IgD-negative memory B cell (primary cell): ENCODE results near the gene TMEM272. TPM values are rescaled to one million over a fixed set of nuclear protein-coding genes. Genes with fewer than 3 reads are reported as not detected.
"Not testable (repeated sequence)": the region's sequence is repeated elsewhere in the genome, so short reads cannot be mapped to it uniquely, and the experiment has no call there.

Experiments
- H3K27ac Mint-ChIP-seq, 3 donors: one replicate each; pipeline ENCODE4 v1.8.0; 2020 to 2022; ENCODE audit warnings: mild to moderate bottlenecking in 3 of 3, mixed read lengths in 3 of 3, moderate library complexity in 1 of 3
- H3K27me3 Mint-ChIP-seq: one replicate; pipeline ENCODE4 v1.8.0; 2021; ENCODE audit warnings: mixed read lengths
- H3K36me3 Mint-ChIP-seq: one replicate; pipeline ENCODE4 v1.8.0; 2020; ENCODE audit warnings: mild to moderate bottlenecking, mixed read lengths
- H3K4me1 Mint-ChIP-seq, 3 donors: one replicate each; pipeline ENCODE4 v1.8.0; 2020 to 2022; ENCODE audit warnings: mixed read lengths in 3 of 3, mild to moderate bottlenecking in 1 of 3
- H3K4me3 Mint-ChIP-seq, 4 donors: one replicate each; pipeline ENCODE4 v1.8.0; 2020 to 2022; ENCODE audit warnings: mild to moderate bottlenecking in 4 of 4, mixed read lengths in 4 of 4, moderate library complexity in 3 of 4
- H3K9me3 Mint-ChIP-seq, 3 donors: one replicate each; pipeline ENCODE4 v1.8.0; 2020 to 2021; ENCODE audit warnings: mixed read lengths in 3 of 3, mild to moderate bottlenecking in 1 of 3
- polyA plus RNA-seq: library from polyadenylated mRNA; unstranded; fragments of 300-500 nt; fragmentation: Illumina TruSeq; gene quantifications from one replicate; pipeline ENCODE4 v1.2.3, GENCODE V29; 2021

Gene TMEM272
- polyA plus RNA-seq, 1 donor from 2014 or later = not detected

DNA sequence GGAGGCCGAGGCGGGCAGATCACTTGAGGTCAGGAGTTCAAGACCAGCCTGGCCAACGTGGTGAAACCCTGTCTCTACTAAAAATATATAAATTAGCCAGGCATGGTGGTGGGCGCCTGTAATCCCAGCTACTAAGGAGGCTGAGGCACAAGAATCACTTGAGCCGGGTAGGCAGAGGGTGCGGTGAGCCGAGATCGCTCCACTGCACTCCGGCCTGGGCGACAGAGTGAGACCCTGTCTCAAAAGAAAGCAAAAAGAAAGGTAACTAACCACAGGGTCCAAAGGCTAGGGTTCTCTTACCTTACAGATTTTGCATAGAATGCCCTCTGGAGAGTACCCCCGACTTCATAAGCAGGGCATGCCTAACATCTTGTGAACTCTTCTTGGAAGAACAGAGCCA is 20.3 kb downstream of the TMEM272 start:
- not testable (repeated sequence) for H3K27me3 Mint-ChIP-seq, H3K36me3 Mint-ChIP-seq, H3K9me3 Mint-ChIP-seq
- H3K4me3 Mint-ChIP-seq = peak overlapping the region in 2 of 4 donors; percentile 6 to 63
- H3K27ac Mint-ChIP-seq = peak overlapping the region in 1 of 3 donors; percentile 63
- H3K4me1 Mint-ChIP-seq = peaks cover 23 to 54% (median 53%) of the 10 kb centered on the region in 3 donors

GRCh38 chr13:51823863-51824262 is 21.1 kb downstream of the TMEM272 start:
- Mint-ChIP-seq H3K27me3 (peaks cover 4% of the 10 kb centered on the region), H3K4me1 (peaks cover 23 to 52% (median 48%) of the 10 kb centered on the region in 3 donors), H3K27ac (no peak overlapping the region), H3K36me3 (no peaks in the 10 kb centered on the region), H3K9me3 (no peaks in the 10 kb centered on the region), H3K4me3 (peak overlapping the region in 1 of 4 donors; percentile 63)

DNA sequence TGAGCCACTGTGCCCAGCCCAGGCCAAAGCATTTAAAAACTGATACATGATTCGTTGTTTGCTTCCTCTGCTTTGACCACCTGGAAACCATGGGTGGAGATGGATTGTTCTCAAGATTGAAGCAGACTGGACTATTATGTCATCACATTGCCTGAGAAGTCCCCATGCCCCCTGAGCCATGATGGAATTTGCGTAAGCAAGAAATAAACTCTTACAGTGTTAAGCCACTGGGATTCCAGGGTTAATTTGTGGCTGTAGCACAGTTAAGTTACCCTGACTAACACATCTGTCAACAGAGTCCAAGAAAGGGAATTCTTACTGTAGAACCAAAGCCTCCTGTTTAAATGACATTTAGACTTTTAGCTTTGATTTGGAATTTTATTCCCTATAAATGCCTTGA is 21.6 kb downstream of the TMEM272 start:
- no peaks in the 10 kb centered on the region for H3K36me3 Mint-ChIP-seq
- H3K4me1 Mint-ChIP-seq = peaks cover 27 to 50% (median 43%) of the 10 kb centered on the region in 3 donors
- H3K27ac Mint-ChIP-seq = no peak overlapping the region
- H3K9me3 Mint-ChIP-seq = no peaks in the 10 kb centered on the region
- H3K4me3 Mint-ChIP-seq = peak overlapping the region in 1 of 4 donors; percentile 25
- H3K27me3 Mint-ChIP-seq = no peaks in the 10 kb centered on the region

DNA sequence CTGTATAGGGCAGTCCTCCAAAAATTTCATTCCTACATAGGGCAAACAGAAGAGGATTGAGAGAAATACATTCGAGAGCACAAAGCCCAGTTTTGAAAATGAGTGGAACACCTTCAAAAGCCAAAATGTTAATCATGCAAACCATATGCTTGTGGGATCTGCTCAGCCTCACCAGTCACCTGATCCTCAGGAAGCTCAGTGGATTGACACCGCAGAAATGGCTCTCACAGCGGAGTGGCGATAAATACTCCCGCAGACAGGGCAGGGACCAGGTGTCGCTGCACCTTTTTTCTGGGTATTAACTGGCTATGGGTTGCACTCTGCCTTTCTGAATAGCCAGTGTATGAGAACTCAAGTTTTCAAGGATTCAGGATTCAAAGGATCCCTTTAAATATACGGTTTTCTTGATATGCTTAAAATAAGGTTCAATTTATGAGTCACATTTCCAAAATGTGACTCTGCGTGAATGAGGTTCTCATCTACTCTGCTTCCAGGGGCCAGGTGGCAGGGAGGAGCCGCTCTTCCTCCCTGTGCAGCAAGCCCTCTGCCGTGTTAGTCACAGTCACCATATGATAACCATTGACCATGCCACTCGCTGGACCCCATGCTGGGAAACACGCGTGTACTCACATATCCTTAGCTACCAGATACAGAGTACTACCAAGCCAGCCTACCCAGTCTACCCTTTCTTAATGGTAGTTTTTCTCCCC is 22.7 kb downstream of the TMEM272 start:
- H3K4me1 Mint-ChIP-seq = peaks cover 27 to 50% (median 38%) of the 10 kb centered on the region in 3 donors
- peak overlapping the region; percentile 13 to 91 (median 74) for H3K4me3 Mint-ChIP-seq
- no peaks in the 10 kb centered on the region for H3K36me3 Mint-ChIP-seq
- no peaks in the 10 kb centered on the region for H3K9me3 Mint-ChIP-seq
- peak overlapping the region; percentile 19 to 83 (median 76) for H3K27ac Mint-ChIP-seq
- no peaks in the 10 kb centered on the region for H3K27me3 Mint-ChIP-seq

DNA sequence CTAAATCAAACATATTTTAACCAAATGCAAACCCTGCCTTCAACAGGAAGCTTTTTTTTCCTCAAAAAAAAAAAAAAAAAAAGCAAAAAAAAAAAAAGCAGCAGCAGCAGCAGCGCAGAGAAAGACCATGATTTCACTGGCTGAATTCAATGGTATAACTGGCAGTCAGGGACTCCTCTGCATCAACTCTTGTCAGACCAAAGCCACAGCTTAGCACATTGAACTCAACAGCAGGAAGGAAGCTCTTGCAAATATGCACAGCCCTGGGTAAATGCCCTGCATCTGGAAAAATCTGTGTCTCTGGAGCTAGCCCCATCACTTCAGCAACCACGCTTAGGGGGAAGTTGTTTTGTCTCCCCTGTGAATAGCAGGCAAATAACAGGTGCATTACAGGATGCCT is 23.4 kb downstream of the TMEM272 start:
- H3K27ac Mint-ChIP-seq = peak overlapping the region in 2 of 3 donors; percentile 19 to 83
- H3K4me1 Mint-ChIP-seq = peaks cover 27 to 48% (median 34%) of the 10 kb centered on the region in 3 donors
- no peaks in the 10 kb centered on the region for H3K9me3 Mint-ChIP-seq
- no peaks in the 10 kb centered on the region for H3K36me3 Mint-ChIP-seq
- H3K4me3 Mint-ChIP-seq = peak overlapping the region; percentile 13 to 91 (median 74)
- no peaks in the 10 kb centered on the region for H3K27me3 Mint-ChIP-seq

DNA sequence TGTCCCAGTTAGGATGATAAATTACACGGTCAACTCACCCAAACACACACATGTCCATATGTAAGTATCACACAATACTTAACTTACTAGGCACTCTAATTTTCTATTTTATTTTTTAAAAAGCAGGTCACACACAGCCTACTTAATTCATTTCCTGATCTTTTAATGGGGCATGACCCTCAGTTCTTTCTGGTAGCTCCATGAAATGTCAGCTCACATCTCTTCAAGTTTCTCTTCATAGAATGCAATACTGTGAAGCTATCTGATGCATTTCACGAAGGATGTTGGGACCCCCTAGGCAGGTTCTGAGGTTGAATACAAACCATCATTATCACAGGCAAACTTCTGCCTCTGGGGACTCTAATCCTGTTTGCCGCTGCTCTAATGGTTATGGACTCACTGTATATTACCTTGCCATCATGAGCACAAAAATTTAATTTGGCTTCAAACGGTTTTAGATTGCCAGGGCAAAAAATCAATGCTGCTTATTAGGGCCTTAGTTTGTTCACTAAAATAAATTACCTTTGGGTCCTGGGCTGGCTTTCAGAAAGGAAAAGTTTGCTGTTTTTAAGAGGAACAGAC is 24.9 kb downstream of the TMEM272 start:
- Mint-ChIP-seq H3K27ac (no peak overlapping the region), H3K4me3 (peak overlapping the region in 1 of 4 donors; percentile 56), H3K4me1 (peaks cover 31 to 46% (median 35%) of the 10 kb centered on the region in 3 donors), H3K9me3 (no peaks in the 10 kb centered on the region), H3K36me3 (no peaks in the 10 kb centered on the region), H3K27me3 (no peaks in the 10 kb centered on the region)

DNA sequence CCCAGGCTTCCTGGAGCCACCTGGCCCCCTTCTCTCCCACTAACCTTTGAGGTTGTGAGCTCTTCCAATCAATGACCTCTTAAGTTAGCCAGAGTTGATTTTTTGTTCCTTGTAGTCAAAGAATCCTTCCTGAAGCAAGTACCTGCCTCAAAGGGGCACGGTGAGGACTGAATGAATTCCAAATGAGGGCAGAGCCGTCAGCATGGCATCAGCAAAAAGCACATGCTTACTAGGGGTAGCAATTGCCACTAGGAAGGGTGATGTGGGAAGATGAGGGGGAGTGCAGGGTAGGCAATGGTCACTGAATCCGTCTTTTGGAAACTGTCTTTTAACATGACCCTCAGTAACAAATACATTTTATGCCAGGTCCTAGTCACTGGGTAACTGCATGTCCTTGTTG is 25.4 kb downstream of the TMEM272 start:
- H3K4me1 Mint-ChIP-seq = peaks cover 35 to 46% (median 36%) of the 10 kb centered on the region in 3 donors
- peak overlapping the region in 1 of 3 donors; percentile 35 for H3K27ac Mint-ChIP-seq
- H3K4me3 Mint-ChIP-seq = no peak overlapping the region
- no peaks in the 10 kb centered on the region for H3K27me3 Mint-ChIP-seq
- no peaks in the 10 kb centered on the region for H3K9me3 Mint-ChIP-seq
- no peaks in the 10 kb centered on the region for H3K36me3 Mint-ChIP-seq

GRCh38 chr13:51818781-51819511 is 26.0 kb downstream of the TMEM272 start:
- Mint-ChIP-seq H3K9me3 (no peaks in the 10 kb centered on the region), H3K4me3 (peak overlapping the region in 1 of 4 donors; percentile 78), H3K4me1 (peaks cover 35 to 46% (median 36%) of the 10 kb centered on the region in 3 donors), H3K36me3 (no peaks in the 10 kb centered on the region), H3K27me3 (no peaks in the 10 kb centered on the region), H3K27ac (peak overlapping the region in 1 of 3 donors; percentile 35)

DNA sequence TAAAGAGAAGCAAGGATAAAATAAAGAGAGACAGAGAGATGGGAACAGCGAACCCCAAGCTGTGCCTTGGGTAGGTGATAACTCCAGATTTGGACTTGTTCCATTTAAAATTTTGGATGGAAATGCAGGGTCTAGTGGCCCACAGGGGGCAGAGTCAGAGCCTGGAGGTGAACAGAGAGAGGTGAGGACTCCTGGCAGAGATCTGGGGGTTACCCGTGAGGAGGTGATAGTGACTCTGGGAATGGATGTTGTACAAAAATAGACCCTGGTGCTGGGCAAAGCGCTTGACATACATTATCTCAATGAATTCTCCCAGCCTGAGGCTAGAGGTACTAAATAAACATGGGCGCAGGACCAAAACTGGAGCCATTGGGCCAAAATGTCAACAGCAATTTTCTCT is 26.7 kb downstream of the TMEM272 start:
- Mint-ChIP-seq H3K9me3 (no peaks in the 10 kb centered on the region), H3K27me3 (no peaks in the 10 kb centered on the region), H3K27ac (peak overlapping the region in 1 of 3 donors; percentile 73), H3K4me3 (no peak overlapping the region), H3K36me3 (no peaks in the 10 kb centered on the region), H3K4me1 (peaks cover 35 to 48% (median 36%) of the 10 kb centered on the region in 3 donors)

- Mint-ChIP-seq H3K27ac (peak overlapping the region in 1 of 3 donors; percentile 6), H3K36me3 (no peaks in the 10 kb centered on the region), H3K27me3 (no peaks in the 10 kb centered on the region), H3K4me1 (peaks cover 34 to 46% (median 34%) of the 10 kb centered on the region in 3 donors), H3K9me3 (no peaks in the 10 kb centered on the region), H3K4me3 (no peak overlapping the region)
Observed at GRCh38 chr13:51817717-51818116, 27.3 kb downstream of the TMEM272 start.

DNA sequence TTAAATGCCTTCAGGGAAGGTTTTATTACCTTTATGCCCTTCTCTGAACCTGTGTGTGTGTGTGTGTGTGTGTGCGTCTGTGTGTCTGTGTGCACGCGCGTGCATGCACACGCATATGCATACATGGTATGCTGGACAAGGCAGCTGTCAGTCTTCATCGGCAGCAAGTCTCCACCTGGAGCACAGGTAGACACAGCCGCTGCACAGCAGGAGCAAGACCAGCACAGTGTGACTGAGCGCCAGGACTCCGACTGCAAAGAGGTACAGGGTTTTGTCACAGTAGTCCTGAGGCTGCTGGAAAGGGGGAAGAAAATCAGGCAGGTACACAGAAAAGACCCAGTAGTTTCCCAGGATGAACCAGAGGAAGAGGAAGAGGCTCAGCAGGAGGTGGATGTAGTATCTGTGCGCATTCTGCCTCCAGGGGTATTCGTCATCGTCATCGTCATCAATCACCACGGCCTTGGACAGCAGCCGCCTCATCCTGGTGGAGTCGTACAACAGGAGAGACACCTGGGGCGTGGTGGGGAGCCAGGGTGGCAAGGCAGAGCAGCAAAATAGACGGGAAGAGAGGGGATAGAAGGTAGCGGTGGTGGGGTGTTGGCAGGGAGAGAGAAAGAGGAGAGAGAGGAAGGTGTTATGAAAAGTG is 28.2 kb downstream of the TMEM272 start:
- H3K9me3 Mint-ChIP-seq = no peaks in the 10 kb centered on the region
- no peaks in the 10 kb centered on the region for H3K27me3 Mint-ChIP-seq
- peaks cover 32 to 40% (median 32%) of the 10 kb centered on the region in 3 donors for H3K4me1 Mint-ChIP-seq
- H3K27ac Mint-ChIP-seq = peak overlapping the region in 1 of 3 donors; percentile 17
- no peaks in the 10 kb centered on the region for H3K36me3 Mint-ChIP-seq
- peak overlapping the region in 1 of 4 donors; percentile 75 for H3K4me3 Mint-ChIP-seq

GRCh38 chr13:51815848-51816247 is 29.1 kb downstream of the TMEM272 start:
- Mint-ChIP-seq H3K4me1 (peaks cover 28 to 37% (median 32%) of the 10 kb centered on the region in 3 donors), H3K27me3 (no peaks in the 10 kb centered on the region), H3K36me3 (no peaks in the 10 kb centered on the region), H3K4me3 (no peak overlapping the region), H3K9me3 (no peaks in the 10 kb centered on the region), H3K27ac (peak overlapping the region in 1 of 3 donors; percentile 17)

DNA sequence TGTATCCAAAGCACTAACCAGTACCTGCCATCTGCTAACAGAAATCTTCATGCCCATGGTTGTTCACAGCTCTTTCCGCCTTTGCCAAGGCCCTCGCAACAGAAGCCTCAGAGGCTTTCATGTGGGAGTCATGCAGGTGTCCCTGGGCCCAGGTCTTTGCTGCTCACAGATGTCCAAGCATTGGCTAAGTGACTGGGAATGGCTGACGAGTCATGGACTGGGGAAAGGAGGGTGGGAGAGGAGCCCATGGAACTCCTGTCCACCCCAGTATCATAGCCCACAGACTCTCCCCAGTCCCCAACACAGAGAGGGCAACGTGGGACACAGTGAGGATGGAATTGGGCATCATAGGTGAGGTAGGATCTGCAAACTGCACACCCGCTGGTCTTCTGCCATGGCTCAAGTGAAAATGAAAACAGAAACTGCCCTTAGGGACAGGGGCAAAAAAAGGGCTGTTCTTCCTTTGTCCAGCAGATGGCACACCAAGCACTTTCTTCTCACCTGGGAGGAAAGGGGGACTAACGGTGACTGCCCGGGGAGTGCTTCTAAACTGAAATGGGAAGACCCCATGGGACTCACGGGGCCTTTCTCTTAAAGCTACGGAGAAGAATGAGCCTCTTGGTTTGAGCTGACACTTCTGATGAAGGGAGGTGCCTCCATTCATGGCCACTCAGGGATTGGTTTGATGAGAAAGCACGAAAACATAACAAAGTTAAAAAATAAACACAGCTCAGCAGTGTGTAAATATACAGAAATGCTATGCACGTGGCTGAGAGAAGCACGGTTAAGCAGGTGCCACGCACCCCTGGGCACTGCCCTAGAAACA is 29.9 kb downstream of the TMEM272 start:
- no peaks in the 10 kb centered on the region for H3K27me3 Mint-ChIP-seq
- H3K9me3 Mint-ChIP-seq = no peaks in the 10 kb centered on the region
- peak overlapping the region in 2 of 3 donors; percentile 5 to 90 for H3K27ac Mint-ChIP-seq
- H3K4me1 Mint-ChIP-seq = peaks cover 21 to 32% (median 27%) of the 10 kb centered on the region in 3 donors
- peak overlapping the region in 2 of 4 donors; percentile 1 to 79 for H3K4me3 Mint-ChIP-seq
- no peaks in the 10 kb centered on the region for H3K36me3 Mint-ChIP-seq

- H3K4me1 Mint-ChIP-seq = peaks cover 18 to 24% (median 22%) of the 10 kb centered on the region in 3 donors
Observed at GRCh38 chr13:51814071-51814470, 30.9 kb downstream of the TMEM272 start.

More at GRCh38 chr13:51814071-51814470, 30.9 kb downstream of the TMEM272 start:
- Mint-ChIP-seq H3K9me3 (no peaks in the 10 kb centered on the region), H3K36me3 (no peaks in the 10 kb centered on the region), H3K27ac (peak overlapping the region in 1 of 3 donors; percentile 71), H3K4me3 (peak overlapping the region in 1 of 4 donors; percentile 31), H3K27me3 (no peaks in the 10 kb centered on the region)
